HG02970 (cell line): ENCODE data around the gene RNF112.

ENCODE experiments used
- ATAC-seq: cut with Tn5 transposase; IDR thresholded peaks from one replicate; pipeline ENCODE4 v1.9.1; 2021; ENCODE audit warnings: mild to moderate bottlenecking, moderate library complexity, moderate number of reproducible peaks; ENCODE audit not compliant: unreplicated experiment, low FRiP score

RNF112 gene

GRCh38 chr17:19372866-19373504 lies 38.0 kb upstream of the RNF112 start:
- no peak for ATAC-seq

- ATAC-seq, result no peak
Observed at GRCh38 chr17:19374136-19374535, 36.9 kb upstream of the RNF112 start.

- no peak for ATAC-seq
Observed at GRCh38 chr17:19375732-19376131, 35.3 kb upstream of the RNF112 start.

GRCh38 chr17:19376811-19377210 lies 34.2 kb upstream of the RNF112 start:
- no peak for ATAC-seq

- ATAC-seq, result peak; percentile 93
Observed at GRCh38 chr17:19377602-19378415, 33.2 kb upstream of the RNF112 start.

- ATAC-seq, result no peak
Observed at GRCh38 chr17:19378416-19379360, 32.3 kb upstream of the RNF112 start, which contains the start of gene MAPK7. Gene MAPK7 (plus strand): TSS chr17:19378498. CDS start chr17:19378901, 403 bp downstream.

- no peak for ATAC-seq
Observed at GRCh38 chr17:19379361-19380065, 31.5 kb upstream of the RNF112 start.

GRCh38 chr17:19380481-19381301 lies 30.3 kb upstream of the RNF112 start:
- ATAC-seq, result no peak

GRCh38 chr17:19381361-19381740 lies 29.7 kb upstream of the RNF112 start:
- ATAC-seq, result no peak

- ATAC-seq, result no peak
Observed at GRCh38 chr17:19381741-19382444, 29.1 kb upstream of the RNF112 start.

- ATAC-seq, result no peak
Observed at GRCh38 chr17:19382531-19383444, 28.2 kb upstream of the RNF112 start.

- no peak for ATAC-seq
Observed at GRCh38 chr17:19383681-19384470, 27.2 kb upstream of the RNF112 start.

GRCh38 chr17:19384723-19385391 lies 26.2 kb upstream of the RNF112 start:
- ATAC-seq, result no peak

- ATAC-seq, result no peak
Observed at GRCh38 chr17:19385521-19385983, 25.5 kb upstream of the RNF112 start.

GRCh38 chr17:19386051-19386929 lies 24.7 kb upstream of the RNF112 start:
- no peak for ATAC-seq
